ENCODE results near the gene TEX19. TPM values are rescaled to one million over a fixed set of nuclear protein-coding genes. Genes with fewer than 3 reads are reported as not detected.

The TEX19 gene
- total and polyA plus RNA-seq, 2 experiments from 2014 or later = 0.10 to 0.66 TPM

- Mint-ChIP-seq H3K4me3 (no peak overlapping the region), H3K9me3 (no peaks in the 10 kb centered on the region; the same call in 2 of the 3 replicates), H3K36me3 (ENCODE audit: low read depth) (no peaks in the 10 kb centered on the region), H3K4me1 (peaks cover 6% of the 10 kb centered on the region), H3K27me3 (ENCODE audit: insufficient read depth, low read depth, poor library complexity) (peaks cover 24% of the 10 kb centered on the region), H3K27ac (no peak overlapping the region)
- Histone ChIP-seq H4K20me1 (replicated peaks; ENCODE audit: insufficient read depth) (no peaks in the 10 kb centered on the region), H3K79me2 (replicated peaks; ENCODE audit: insufficient read depth) (no peaks in the 10 kb centered on the region), H3K4me2 (no peak overlapping the region), H2AFZ (no peak overlapping the region), H3F3A (replicated peaks; ENCODE audit: low read depth) (no peaks in the 10 kb centered on the region), H3K9me2 (ENCODE audit: insufficient read depth) (no peaks in the 10 kb centered on the region), H3K27ac (ENCODE audit: low read depth) (no peak overlapping the region), H3K4me3 (no peak overlapping the region), H3K4me1 (ENCODE audit: insufficient read depth) (no peaks in the 10 kb centered on the region), H3K36me3 (ENCODE audit: insufficient read depth) (no peaks in the 10 kb centered on the region), H3K27me3 (ENCODE audit: insufficient read depth) (no peaks in the 10 kb centered on the region)
- DNase-seq (ENCODE audit: low spot score) (no peak), ATAC-seq (no peak)
- no peak for TF ChIP-seq ETS1 (IDR thresholded peaks at IDR 0.05)
- TF ChIP-seq ZNF331 (CRISPR knock-in tag; IDR thresholded peaks at IDR 0.05; ENCODE audit: low read depth) = no peak
- TF ChIP-seq ZNF114 (CRISPR knock-in tag; IDR thresholded peaks at IDR 0.05) = no peak
- TF ChIP-seq EZH2phosphoT487 (IDR thresholded peaks at IDR 0.05; ENCODE audit: unreplicated experiment) = no peak
- no peak for TF ChIP-seq CTCF (conservative IDR thresholded peaks at IDR 0.05; ENCODE audit: low read depth in 2 of 2)
- TF ChIP-seq REST (IDR thresholded peaks at IDR 0.05; ENCODE audit: unreplicated experiment) = no peak
- TF ChIP-seq POLR2AphosphoS5 (IDR thresholded peaks at IDR 0.05; ENCODE audit: low read depth) = no peak
These were observed 25.1 kb downstream of the TEX19 start for GRCh38 chr17:82384051-82384729.

All from GM23338 (cell line).